ENCODE data around the gene INO80.
A peak's percentile ranks its signal among the peaks of the same experiment; 100 is the strongest.
"Not testable (repeated sequence)": the region's sequence is repeated elsewhere in the genome, so short reads cannot be mapped to it uniquely, and the experiment has no call there.

INO80 gene

GRCh38 chr15:41115652-41116115 is 396 bp downstream of the INO80 start:
- DNase-seq (ENCODE audit: low read depth in 2 of 2) = peak in 1 of 2 experiments; percentile 8

DNA sequence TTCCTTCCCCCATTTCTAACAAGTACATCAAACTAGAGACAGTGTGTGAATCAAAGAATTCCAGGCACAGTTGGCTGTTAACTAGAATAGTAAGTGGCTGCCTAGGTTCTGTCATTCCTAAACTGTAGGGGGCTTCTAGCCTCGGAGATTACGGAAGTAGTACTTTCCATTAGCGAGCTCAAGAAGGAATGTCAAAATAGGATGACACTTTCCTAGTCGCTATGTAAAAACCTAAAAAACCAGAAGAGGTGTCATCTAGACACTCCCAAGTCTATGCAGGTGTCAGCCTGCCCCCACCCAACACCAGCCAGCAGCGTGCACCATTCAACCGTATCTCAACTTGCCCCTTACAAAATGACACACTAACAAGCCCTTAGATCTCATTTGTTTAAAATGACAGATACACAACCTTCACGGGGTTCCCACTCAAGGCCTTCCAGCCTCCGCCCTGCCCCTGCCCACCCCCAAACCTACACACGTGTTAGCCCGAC is 874 bp downstream of the INO80 start:
- DNase-seq (ENCODE audit: low read depth in 2 of 2) = peak in 1 of 2 experiments; percentile 19

DNA sequence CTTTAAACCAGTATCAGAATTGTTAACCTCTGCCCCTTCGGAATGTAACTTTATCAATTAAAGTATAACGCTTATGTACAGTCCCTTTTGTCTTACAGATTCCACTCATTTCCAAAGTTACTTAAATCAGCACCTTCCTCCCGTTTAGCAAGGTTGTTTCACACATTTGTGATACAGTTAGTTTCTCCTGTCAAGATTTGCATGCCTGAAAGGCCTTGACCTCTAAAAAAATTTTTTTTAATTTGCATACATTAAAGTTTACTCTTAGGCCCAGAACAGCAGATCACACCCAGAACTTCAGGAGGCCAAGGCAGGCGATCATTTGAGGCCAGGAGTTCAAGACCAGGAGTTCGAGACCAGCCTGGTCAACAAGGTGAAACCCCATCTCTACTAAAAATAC is 9.1 kb downstream of the INO80 start:
- no peak for DNase-seq (ENCODE audit: low read depth in 2 of 2)

DNA sequence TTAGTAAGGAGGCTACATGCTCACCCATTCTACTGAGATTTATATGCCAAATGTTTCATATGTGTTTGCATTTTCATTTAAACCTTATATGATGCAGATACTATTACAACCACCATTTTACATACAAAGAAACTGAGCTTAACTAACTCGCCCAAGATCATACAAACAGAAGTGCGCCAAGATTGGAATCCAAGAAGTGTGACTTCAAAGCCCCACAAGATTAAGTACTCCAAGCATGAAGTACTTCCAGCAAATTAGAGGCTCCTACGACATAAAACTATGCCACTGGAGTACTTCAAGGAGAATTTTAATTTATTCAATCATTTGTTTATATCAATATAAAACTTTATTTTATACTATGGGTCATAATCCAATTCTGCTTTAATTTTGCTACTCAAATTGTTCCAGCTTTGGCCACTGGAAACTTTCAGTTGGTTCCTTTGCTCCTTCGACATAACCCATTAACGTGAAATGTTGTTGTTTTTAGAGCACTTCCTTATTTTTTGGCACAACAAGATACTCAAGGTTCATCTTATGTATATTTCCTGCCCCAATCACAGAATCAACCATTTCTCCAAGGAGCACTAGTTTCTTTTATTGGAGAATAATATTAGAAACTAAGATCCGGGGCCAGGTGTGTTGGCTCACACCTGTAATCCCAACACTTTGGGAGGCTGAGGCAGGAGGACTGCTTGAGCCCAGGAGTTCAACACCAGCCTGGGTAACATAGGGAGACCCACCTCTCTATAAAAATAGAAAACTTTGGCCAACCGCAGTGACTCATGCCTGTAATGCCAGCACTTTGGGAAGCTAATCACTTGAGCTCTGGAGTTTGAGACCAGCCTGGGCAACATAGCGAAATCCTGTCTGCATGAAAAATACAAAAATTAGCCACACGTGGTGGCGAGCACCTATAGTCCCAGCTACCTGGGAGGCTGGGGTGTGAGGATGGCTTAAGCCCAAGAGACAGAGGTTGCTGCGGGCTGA is 10.4 kb downstream of the INO80 start:
- no peak for DNase-seq (ENCODE audit: low read depth in 2 of 2)

DNA sequence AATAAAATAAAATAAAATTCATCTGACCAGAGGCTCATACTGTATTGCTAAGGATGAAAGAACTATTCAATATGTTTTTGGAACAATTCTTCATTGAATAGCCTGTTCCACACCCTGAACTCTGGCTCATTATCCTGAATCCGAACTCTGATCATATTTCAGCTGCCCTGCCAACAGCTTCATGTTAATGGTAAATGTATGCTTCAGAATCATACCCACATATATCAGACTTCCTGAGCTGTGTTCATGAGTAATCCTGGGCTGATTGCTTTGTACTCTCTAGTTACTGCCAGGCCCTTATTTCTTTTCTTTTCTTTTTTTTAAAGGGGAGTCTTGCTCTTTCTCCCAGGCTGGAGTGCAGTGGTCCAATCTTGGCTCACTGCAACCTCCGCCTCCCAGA is 11.8 kb downstream of the INO80 start:
- DNase-seq (ENCODE audit: low read depth in 2 of 2) = peak in 1 of 2 experiments; percentile 23

DNA sequence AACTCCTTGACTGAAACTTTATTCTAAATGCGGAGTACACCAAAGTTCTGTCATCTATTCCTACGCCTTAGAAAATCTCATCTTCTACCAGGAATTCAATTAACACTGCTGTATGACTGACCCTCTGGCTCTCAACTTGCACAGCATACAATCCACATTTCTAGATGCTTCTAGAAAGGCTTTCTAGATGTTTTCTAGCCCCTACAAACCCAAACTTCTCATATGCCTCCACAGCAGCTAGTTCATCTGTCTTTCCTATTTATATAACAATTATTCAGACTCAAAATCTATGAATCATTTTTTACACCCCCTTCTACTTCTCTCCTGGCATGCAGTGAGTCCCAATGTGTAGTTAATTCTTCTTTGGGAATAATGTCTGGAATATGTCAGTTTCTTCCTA is 13.2 kb downstream of the INO80 start:
- no peak for DNase-seq (ENCODE audit: low read depth in 2 of 2)

DNA sequence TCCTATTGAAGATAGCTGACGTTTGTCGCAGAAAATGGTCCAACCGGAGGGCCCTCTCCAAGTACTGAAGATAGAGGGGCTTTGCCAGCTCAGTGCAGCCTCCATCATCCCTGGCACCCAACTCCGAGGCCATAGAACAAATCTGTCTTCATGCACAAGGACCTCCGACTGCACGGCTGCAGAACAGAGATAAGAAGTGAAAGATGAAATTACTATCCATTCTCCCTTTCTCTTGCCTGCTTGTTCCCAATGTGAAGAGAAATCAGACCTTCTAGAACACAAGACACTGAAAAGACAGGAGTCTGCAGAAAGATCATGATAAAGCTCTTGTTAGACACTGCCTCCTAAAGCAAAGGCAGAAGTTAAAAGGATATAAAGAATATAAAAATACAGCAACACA is 19.9 kb downstream of the INO80 start:
- no peak for DNase-seq (ENCODE audit: low read depth in 2 of 2)

- DNase-seq (ENCODE audit: low read depth in 2 of 2) = no peak
Observed at GRCh38 chr15:41085029-41085428, 31.1 kb downstream of the INO80 start.

DNA sequence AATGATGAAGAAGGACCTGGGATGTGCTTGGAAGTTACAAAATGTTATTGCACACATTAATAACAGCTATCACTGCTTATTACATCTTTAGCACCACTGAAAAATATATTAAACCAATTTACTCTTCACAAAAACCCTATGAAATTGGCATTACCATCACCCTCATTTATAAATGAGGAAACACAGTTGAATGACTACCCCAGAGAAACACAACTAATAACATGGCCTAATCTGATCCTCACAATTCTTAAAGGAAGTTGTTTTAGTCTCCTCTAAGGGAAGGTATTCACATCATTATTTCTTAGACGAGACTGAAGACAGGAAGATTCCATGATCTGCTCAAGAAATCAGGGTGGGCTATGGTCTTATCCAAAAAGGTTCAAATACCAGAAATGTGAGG is 35.9 kb downstream of the INO80 start:
- DNase-seq (ENCODE audit: low read depth in 2 of 2) = no peak

DNA sequence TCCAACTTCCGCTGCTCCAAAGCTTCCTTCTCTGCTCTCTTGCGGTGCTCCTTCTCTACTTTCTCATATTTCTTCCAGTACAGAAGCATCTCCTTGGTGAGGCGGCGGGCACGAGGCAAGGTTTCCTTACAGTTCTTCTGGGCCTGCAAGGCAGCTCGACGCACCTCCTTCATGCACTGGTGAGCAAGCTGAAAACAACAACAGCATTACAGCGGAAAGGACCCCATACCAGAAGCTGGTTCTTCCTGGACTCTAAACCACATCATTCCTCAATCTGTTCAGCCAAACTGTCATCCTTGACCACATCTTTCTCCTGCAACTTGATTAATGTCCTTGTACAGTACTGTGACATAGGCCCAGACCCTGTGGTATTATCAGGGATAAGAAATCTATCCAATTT is 36.4 kb downstream of the INO80 start:
- no peak for DNase-seq (ENCODE audit: low read depth in 2 of 2)

DNA sequence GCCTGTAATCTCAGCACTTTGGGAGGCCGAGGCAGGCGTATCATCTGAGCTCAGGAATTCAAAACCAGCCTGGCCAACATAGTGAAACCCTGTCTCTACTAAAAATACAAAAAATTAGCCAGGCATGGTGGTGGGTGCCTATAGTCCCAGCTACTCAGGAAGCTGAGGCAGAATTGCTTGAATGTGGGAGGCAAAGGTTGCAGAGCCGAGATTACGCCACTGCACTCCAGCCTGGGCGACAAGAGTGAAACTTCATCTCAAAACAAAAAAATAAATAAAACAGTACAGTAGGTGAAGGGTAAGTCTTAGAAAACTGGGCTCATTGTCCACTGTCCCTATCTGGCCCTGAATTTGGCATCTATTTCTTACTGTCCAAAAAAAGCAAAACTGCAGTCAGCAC is 37.2 kb downstream of the INO80 start:
- not testable (repeated sequence) for DNase-seq (ENCODE audit: low read depth in 2 of 2)

- no peak for DNase-seq (ENCODE audit: low read depth in 2 of 2)
Observed at GRCh38 chr15:41078125-41078524, 38.0 kb downstream of the INO80 start.

DNA sequence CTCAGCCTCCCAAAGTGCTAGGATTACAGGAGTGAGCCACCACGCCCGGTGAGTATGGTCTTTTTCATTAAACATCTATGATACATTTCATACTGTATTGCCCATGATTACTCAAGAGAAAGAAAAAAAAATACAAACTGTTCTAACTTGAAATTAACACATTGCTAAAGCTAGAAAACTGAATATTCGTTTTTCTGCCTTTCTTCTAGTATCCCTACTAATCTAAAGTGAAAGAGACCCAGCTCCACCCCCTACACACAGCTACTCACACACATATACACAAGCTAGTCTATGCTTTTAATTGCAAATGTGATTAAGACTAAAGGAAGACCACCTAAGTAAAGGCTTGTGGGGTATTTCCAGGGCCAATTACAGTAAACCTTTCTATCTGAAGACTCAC is 43.1 kb downstream of the INO80 start:
- no peak for DNase-seq (ENCODE audit: low read depth in 2 of 2)

DNA sequence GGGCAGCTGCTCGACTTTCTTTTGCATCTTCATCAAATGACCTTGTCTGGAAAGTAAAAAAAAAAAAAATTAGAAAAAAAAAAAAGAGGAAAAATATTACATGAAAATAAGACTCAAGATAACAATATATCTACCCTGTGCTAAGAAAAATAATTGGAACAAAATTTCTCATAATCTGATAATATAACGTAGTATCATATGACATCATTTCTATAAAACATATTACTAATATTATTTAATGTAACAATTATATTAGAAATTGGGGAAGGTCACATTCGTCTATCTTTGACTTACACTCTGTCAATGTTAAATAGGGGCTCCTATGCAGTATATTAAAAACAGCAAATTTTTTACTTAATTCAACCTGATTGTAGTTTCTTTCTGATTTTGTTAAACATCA is 44.1 kb downstream of the INO80 start:
- DNase-seq (ENCODE audit: low read depth in 2 of 2) = no peak

- DNase-seq (ENCODE audit: low read depth in 2 of 2) = no peak
Observed at GRCh38 chr15:41066516-41066915, 49.6 kb downstream of the INO80 start.

DNA sequence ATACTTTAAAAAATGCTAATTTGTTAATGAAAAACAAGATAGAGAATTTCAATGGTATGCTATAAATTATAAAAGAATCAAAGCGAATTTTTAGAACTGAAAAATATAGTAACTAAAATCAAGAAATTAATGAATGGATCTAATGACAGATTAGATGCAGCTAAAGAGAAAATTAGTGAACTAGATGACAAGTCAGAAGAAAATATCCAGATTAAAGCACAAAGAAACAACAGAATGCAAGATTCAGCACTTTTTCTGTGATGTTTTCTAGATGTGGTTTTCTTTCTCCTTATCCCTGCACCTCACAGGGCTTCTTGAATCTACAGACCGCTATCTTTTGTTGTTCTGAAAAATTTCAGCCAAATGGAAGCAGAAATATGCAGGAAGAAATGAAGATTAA is 54.4 kb downstream of the INO80 start:
- DNase-seq (ENCODE audit: low read depth in 2 of 2) = no peak

DNA sequence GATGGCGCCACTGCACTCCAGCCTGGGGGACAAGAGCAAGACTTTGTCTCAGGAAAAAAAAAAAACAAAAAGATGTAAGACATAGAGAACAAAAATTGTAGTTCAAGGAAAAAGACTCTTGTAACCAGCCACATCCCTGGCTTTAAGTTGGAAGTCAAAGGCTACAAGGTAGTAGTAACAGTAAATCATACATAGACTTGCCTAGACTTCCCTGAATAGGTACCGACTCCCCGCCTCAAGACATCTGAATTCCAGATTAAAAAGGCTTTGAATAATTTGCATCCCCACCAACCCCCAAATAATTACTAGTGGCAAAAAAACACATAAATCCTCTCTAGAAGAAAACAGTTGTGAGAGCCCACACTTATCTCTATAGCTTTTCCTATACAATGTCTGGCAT is 55.6 kb downstream of the INO80 start:
- DNase-seq (ENCODE audit: low read depth in 2 of 2) = no peak

DNA sequence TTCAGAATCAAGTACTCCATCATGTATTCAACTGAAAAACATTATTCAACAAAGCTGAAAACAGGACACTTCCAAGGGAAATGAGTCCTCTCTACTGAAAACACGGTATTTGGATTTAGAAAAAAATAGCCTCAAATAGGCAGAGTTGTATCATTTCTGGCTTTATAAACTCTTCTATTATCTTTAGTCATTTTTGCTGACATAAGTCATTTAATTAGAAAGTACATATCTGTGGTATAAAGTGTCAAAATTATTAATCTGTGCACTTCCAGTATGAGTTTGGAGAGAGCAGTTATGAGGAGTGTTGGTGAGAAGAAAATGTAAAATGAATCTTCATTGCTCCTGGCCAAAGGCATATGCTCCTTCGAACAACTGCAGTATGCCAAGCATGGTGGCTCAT is 59.3 kb downstream of the INO80 start:
- DNase-seq (ENCODE audit: low read depth in 2 of 2) = no peak

DNA sequence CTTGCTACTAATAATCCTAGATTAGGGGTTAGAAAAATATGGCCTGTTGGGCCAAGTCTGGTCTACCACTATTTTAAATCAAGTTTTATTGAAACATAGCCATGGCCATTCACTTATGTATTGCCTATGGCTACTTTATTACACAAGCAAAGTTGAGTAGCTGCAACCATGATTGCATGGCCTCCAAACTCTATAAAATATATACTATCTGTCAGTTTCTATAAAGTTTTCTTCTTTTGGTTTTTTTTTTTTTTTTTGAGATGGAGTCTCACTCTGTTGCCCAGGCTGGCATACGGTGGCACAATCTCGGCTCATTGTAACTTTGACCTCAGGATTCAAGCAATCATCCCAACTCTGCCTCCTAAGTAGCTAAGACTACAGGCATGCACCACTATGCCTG is 60.4 kb downstream of the INO80 start:
- DNase-seq (ENCODE audit: low read depth in 2 of 2) = no peak

DNA sequence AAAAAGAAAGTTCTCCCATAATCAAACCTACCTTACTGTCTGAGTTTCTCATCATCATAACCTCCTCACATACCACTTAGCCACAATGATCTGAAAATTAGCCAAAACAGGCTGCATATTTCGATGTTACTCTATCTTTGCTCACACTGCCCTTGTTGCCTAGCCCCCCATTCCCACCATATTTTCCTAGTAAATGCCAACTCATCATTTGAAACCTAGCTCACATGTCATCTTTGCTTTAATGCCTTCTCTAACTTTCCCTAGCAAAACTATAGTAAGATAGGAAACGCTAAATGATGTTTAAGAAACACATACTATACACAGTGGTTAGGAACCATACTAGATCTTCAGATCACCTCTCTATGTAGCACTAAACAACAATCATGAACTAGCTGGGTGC is 64.9 kb downstream of the INO80 start:
- DNase-seq (ENCODE audit: low read depth in 2 of 2) = no peak

DNA sequence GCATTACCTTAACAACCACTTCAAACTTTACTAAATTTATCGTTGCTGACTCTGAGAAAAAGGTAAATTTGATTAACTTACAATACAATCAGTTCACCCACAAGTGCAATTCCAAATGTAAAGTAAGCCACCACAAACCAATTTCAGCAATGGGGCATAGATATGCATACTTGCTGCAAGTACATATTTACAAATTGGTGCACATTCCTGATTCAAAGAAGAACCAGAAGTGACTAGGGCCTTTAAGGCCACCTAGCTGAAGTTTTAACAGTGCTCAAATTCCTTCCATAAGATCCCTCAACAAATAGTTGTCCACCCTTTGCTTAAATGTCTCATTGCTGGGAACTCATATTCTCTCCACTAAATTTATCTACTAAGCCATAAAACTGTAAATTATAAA is 67.2 kb downstream of the INO80 start:
- no peak for DNase-seq (ENCODE audit: low read depth in 2 of 2)

DNA sequence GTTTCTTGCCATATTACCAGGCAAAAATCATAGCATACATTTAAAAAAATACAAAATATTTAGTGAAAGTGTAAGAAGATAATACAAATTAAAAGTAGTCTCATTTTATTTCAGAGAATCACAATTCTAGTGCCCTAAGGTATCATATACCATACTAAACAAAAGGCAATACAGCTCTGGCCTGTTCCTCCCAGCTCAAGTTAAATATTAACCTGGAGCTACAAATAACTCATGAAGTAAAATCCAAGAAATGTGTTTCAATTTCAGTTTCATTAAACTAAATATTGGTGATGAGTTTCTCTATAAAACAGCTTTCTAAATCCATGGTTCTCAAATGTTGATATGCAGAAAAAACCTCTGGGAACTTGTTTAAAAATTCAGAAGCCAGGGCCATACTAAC is 67.7 kb downstream of the INO80 start:
- DNase-seq (ENCODE audit: low read depth in 2 of 2) = no peak

GRCh38 chr15:41047474-41047873 is 68.6 kb downstream of the INO80 start:
- no peak for DNase-seq (ENCODE audit: low read depth in 2 of 2)
